Uterus (tissue), 4 donors: ENCODE data around the gene OR52E4. TPM values are rescaled to one million over a fixed set of nuclear protein-coding genes. Genes with fewer than 3 reads are reported as not detected.

Experiments
- DNase-seq, 2 donors: peaks; one replicate each; pipeline ENCODE4 v3.0.0-alpha.2; 2019 to 2020
- H3K27ac ChIP-seq, 2 donors: fragments of 200-600 bp; sonication (generic); 1 replicate in 1 of 2; 2 replicates in 1 of 2; pipeline ENCODE4 v1.5.1; 2016 to 2018
- H3K27me3 ChIP-seq, 2 donors: fragments of 200-600 bp; sonication (generic); one replicate each; pipeline ENCODE4 v1.5.1; 2018 to 2019; ENCODE audit warnings: control low read depth in 1 of 2
- H3K36me3 ChIP-seq, 2 donors: fragments of 200-600 bp; sonication (generic); one replicate each; pipeline ENCODE4 v1.5.1; 2019; ENCODE audit warnings: control low read depth in 1 of 2
- H3K4me1 ChIP-seq, 2 donors: fragments of 200-600 bp; sonication (generic); one replicate each; pipeline ENCODE4 v1.5.1; 2018 to 2019; ENCODE audit warnings: control low read depth in 1 of 2
- H3K4me3 ChIP-seq, 2 donors: fragments of 200-600 bp; sonication (generic); 1 replicate in 1 of 2; 2 replicates in 1 of 2; pipeline ENCODE4 v1.5.1; 2018 to 2019; ENCODE audit warnings: mild to moderate bottlenecking in 1 of 2
- H3K9me3 ChIP-seq, 2 donors: fragments of 200-600 bp; sonication (generic); one replicate each; pipeline ENCODE4 v1.5.1; 2019; ENCODE audit warnings: control low read depth in 1 of 2
- CTCF ChIP-seq, 4 experiments: fragments of 200-600 bp in 2 of 4; fragments of 450-650 bp in 2 of 4; sonication (generic) in 2 of 4; IDR thresholded peaks; one replicate each; pipeline ENCODE4 v1.5.1; 2016 to 2019; ENCODE audit warnings: antibody characterized with exemption in 4 of 4, mild to moderate bottlenecking in 2 of 4, moderate library complexity in 1 of 4
- POLR2A ChIP-seq, 2 donors: fragments of 450-650 bp; IDR thresholded peaks; one replicate each; pipeline ENCODE4 v1.6.1; 2016; ENCODE audit warnings: antibody characterized with exemption in 2 of 2, mild to moderate bottlenecking in 1 of 2, moderate library complexity in 1 of 2
- intact Hi-C: fragments of 100-400 bp; cut with DNase I; formaldehyde crosslinking; loops from one replicate; pipeline ENCODE4 v1.15.1; 2023; ENCODE audit warnings: low total_unique reads
- total RNA-seq, 4 donors: library from RNA; depleted of rRNA in 3 of 4; stranded (reverse); fragments of >200 nt in 3 of 4; gene quantifications; one replicate each; pipeline versions ENCODE4 v1.1.0 to v1.2.4, GENCODE V29; 2014 to 2023
- donor health status: DM: yes; HTN: yes; CAD: no.

The OR52E4 gene
- not detected for total RNA-seq

- H3K9me3 ChIP-seq = no peaks in the 10 kb centered on the region
- no peak within 1 kb of the TSS for H3K4me3 ChIP-seq
- TF ChIP-seq CTCF (IDR thresholded peaks at IDR 0.05) (no peak), POLR2A (IDR thresholded peaks at IDR 0.05) (no peak)
- DNase-seq = no peak
- H3K36me3 ChIP-seq = no peaks in the 10 kb centered on the region
- no peaks in the 10 kb centered on the region for H3K4me1 ChIP-seq
- no peaks in the 10 kb centered on the region for H3K27me3 ChIP-seq
- intact Hi-C loops = no loop called here
- no peak within 1 kb of the TSS for H3K27ac ChIP-seq
These were observed at the start of gene OR52E4 for GRCh38 chr11:5880329-5880728. TSS of gene OR52E4 (plus strand) at chr11:5880629. CDS start at chr11:5884293, 3,664 bp downstream.

GRCh38 chr11:5831196-5831829 lies 49.1 kb upstream of the OR52E4 start:
- no peak overlapping the region for H3K27ac ChIP-seq
- TF ChIP-seq CTCF (IDR thresholded peaks at IDR 0.05) (no peak), POLR2A (IDR thresholded peaks at IDR 0.05) (no peak)
- H3K9me3 ChIP-seq = no peaks in the 10 kb centered on the region
- H3K27me3 ChIP-seq = no peaks in the 10 kb centered on the region
- intact Hi-C loops = no loop called here
- no peaks in the 10 kb centered on the region for H3K36me3 ChIP-seq
- H3K4me3 ChIP-seq = no peak overlapping the region
- H3K4me1 ChIP-seq = no peaks in the 10 kb centered on the region
- no peak for DNase-seq

GRCh38 chr11:5833446-5833845 lies 47.0 kb upstream of the OR52E4 start:
- Histone ChIP-seq H3K4me3 (no peak overlapping the region), H3K27ac (no peak overlapping the region), H3K4me1 (no peaks in the 10 kb centered on the region), H3K36me3 (no peaks in the 10 kb centered on the region), H3K9me3 (no peaks in the 10 kb centered on the region), H3K27me3 (no peaks in the 10 kb centered on the region)
- DNase-seq = no peak
- intact Hi-C loops = no loop called here
- no peak for TF ChIP-seq POLR2A (IDR thresholded peaks at IDR 0.05)
- TF ChIP-seq CTCF (IDR thresholded peaks at IDR 0.05) = no peak

GRCh38 chr11:5837695-5838094 lies 42.7 kb upstream of the OR52E4 start:
- no peak overlapping the region for H3K27ac ChIP-seq
- no peak for TF ChIP-seq CTCF (IDR thresholded peaks at IDR 0.05)
- TF ChIP-seq POLR2A (IDR thresholded peaks at IDR 0.05) = no peak
- no peaks in the 10 kb centered on the region for H3K27me3 ChIP-seq
- no peaks in the 10 kb centered on the region for H3K9me3 ChIP-seq
- intact Hi-C loops = no loop called here
- no peaks in the 10 kb centered on the region for H3K4me1 ChIP-seq
- DNase-seq = no peak
- no peaks in the 10 kb centered on the region for H3K36me3 ChIP-seq
- no peak overlapping the region for H3K4me3 ChIP-seq

- TF ChIP-seq CTCF (IDR thresholded peaks at IDR 0.05) (no peak), POLR2A (IDR thresholded peaks at IDR 0.05) (no peak)
These were observed 38.6 kb upstream of the OR52E4 start, which contains the start of gene OR52E6 for GRCh38 chr11:5841797-5842196. TSS of gene OR52E6 (minus strand) at chr11:5841897. CDS start at chr11:5841897, 0 bp downstream.

More at GRCh38 chr11:5841797-5842196, 38.6 kb upstream of the OR52E4 start, which contains the start of gene OR52E6:
- Histone ChIP-seq H3K4me1 (no peaks in the 10 kb centered on the region), H3K4me3 (no peak within 1 kb of the TSS), H3K27ac (no peak within 1 kb of the TSS), H3K9me3 (no peaks in the 10 kb centered on the region), H3K36me3 (no peaks in the 10 kb centered on the region), H3K27me3 (no peaks in the 10 kb centered on the region)
- no peak for DNase-seq
- intact Hi-C loops = no loop called here
